ENCODE results near the gene FAIM2.

The FAIM2 gene

GRCh38 chr12:49939307-49939706, 35.6 kb upstream of the FAIM2 start:
- DNase-seq, result no peak

- no peak for DNase-seq
Observed at GRCh38 chr12:49937639-49938300, 34.1 kb upstream of the FAIM2 start.

- DNase-seq, result no peak
Observed at GRCh38 chr12:49936925-49937324, 33.2 kb upstream of the FAIM2 start.

- DNase-seq, result no peak
Observed at GRCh38 chr12:49934505-49934904, 30.8 kb upstream of the FAIM2 start.

- DNase-seq, result no peak
Observed at GRCh38 chr12:49933796-49934195, 30.1 kb upstream of the FAIM2 start.

GRCh38 chr12:49932533-49933130, 28.9 kb upstream of the FAIM2 start:
- no peak for DNase-seq

- DNase-seq, result no peak
Observed at GRCh38 chr12:49932023-49932422, 28.3 kb upstream of the FAIM2 start.

GRCh38 chr12:49930515-49931288, 27.0 kb upstream of the FAIM2 start:
- no peak for DNase-seq

- no peak for DNase-seq
Observed at GRCh38 chr12:49929581-49929980, 25.9 kb upstream of the FAIM2 start.

- DNase-seq, result no peak
Observed at GRCh38 chr12:49928471-49928870, 24.8 kb upstream of the FAIM2 start.

- DNase-seq, result no peak
Observed at GRCh38 chr12:49925433-49926204, 21.9 kb upstream of the FAIM2 start.

GRCh38 chr12:49924628-49925246, 21.0 kb upstream of the FAIM2 start:
- DNase-seq, result no peak

GRCh38 chr12:49923880-49924556, 20.3 kb upstream of the FAIM2 start:
- DNase-seq, result no peak

GRCh38 chr12:49923035-49923644, 19.4 kb upstream of the FAIM2 start:
- no peak for DNase-seq

- no peak for DNase-seq
Observed at GRCh38 chr12:49922349-49923034, 18.8 kb upstream of the FAIM2 start.

GRCh38 chr12:49921936-49922335, 18.2 kb upstream of the FAIM2 start:
- no peak for DNase-seq

GRCh38 chr12:49921299-49921698, 17.6 kb upstream of the FAIM2 start:
- no peak for DNase-seq

GRCh38 chr12:49920915-49921286, 17.2 kb upstream of the FAIM2 start:
- DNase-seq, result no peak

- no peak for DNase-seq
Observed at GRCh38 chr12:49920241-49920914, 16.7 kb upstream of the FAIM2 start.

GRCh38 chr12:49917788-49918173, 14.1 kb upstream of the FAIM2 start:
- no peak for DNase-seq

All from effector CD4-positive, alpha-beta T cell (primary cell).